Ishikawa (cell line): ENCODE results near the gene AZI2.

Experiments used
- CEBPB ChIP-seq: IDR thresholded peaks from 2 replicates; pipeline ENCODE4 v1.6.1; 2012
- CREB1 ChIP-seq: IDR thresholded peaks from 2 replicates; pipeline ENCODE4 v1.6.1; 2012; ENCODE audit warnings: low read depth
- EGR1 ChIP-seq: IDR thresholded peaks from 2 replicates; pipeline ENCODE4 v1.6.1; 2012
- EP300 ChIP-seq: IDR thresholded peaks from 2 replicates; pipeline ENCODE4 v1.6.1; 2012; ENCODE audit warnings: borderline replicate concordance
- FOXM1 ChIP-seq: IDR thresholded peaks from 2 replicates; pipeline ENCODE4 v1.6.1; 2012; ENCODE audit warnings: low read depth, borderline replicate concordance
- MAX ChIP-seq: IDR thresholded peaks from 2 replicates; pipeline ENCODE4 v1.6.1; 2012
- NFIC ChIP-seq: IDR thresholded peaks from 2 replicates; pipeline ENCODE4 v1.6.1; 2012
- RAD21 ChIP-seq: IDR thresholded peaks from 2 replicates; pipeline ENCODE4 v1.6.1; 2012; ENCODE audit warnings: low read depth
- REST ChIP-seq: IDR thresholded peaks from 2 replicates; pipeline ENCODE4 v1.6.1; 2012; ENCODE audit warnings: low read depth, mild to moderate bottlenecking
- TAF1 ChIP-seq: IDR thresholded peaks from 2 replicates; pipeline ENCODE4 v1.6.1; 2012; ENCODE audit warnings: low read depth, mild to moderate bottlenecking
- TCF12 ChIP-seq: IDR thresholded peaks from 2 replicates; pipeline ENCODE4 v1.6.1; 2012; ENCODE audit warnings: low read depth
- TEAD4 ChIP-seq: IDR thresholded peaks from 2 replicates; pipeline ENCODE4 v1.6.1; 2012
- USF1 ChIP-seq: IDR thresholded peaks from 2 replicates; pipeline ENCODE4 v1.6.1; 2012
- YY1 ChIP-seq: IDR thresholded peaks from 2 replicates; pipeline ENCODE4 v1.6.1; 2012; ENCODE audit warnings: low read depth
- ZBTB7A ChIP-seq: IDR thresholded peaks from 2 replicates; pipeline ENCODE4 v1.6.1; 2012; ENCODE audit warnings: low read depth

AZI2 gene

GRCh38 chr3:28376424-28376823, 27.8 kb upstream of the AZI2 start:
- TF ChIP-seq TEAD4: no peak

GRCh38 chr3:28349469-28350000, 911 bp upstream of the AZI2 start:
- no peak for TF ChIP-seq EGR1
- TF ChIP-seq FOXM1: no peak
- no peak for TF ChIP-seq TEAD4
- no peak for TF ChIP-seq TCF12
- no peak for TF ChIP-seq NFIC
- TF ChIP-seq TAF1: no peak
- TF ChIP-seq REST: no peak
- no peak for TF ChIP-seq MAX
- no peak for TF ChIP-seq RAD21
- no peak for TF ChIP-seq ZBTB7A
- TF ChIP-seq EP300: no peak
- TF ChIP-seq YY1: no peak
- no peak for TF ChIP-seq CREB1
- TF ChIP-seq CEBPB: no peak
- no peak for TF ChIP-seq USF1

GRCh38 chr3:28348265-28348628, 377 bp downstream of the AZI2 start:
- no peak for TF ChIP-seq CREB1
- TF ChIP-seq TCF12: no peak
- TF ChIP-seq NFIC: no peak
- no peak for TF ChIP-seq USF1
- no peak for TF ChIP-seq EP300
- no peak for TF ChIP-seq TAF1
- TF ChIP-seq RAD21: no peak
- TF ChIP-seq TEAD4: no peak
- no peak for TF ChIP-seq CEBPB
- no peak for TF ChIP-seq MAX
- no peak for TF ChIP-seq FOXM1
- TF ChIP-seq ZBTB7A: no peak
- no peak for TF ChIP-seq YY1
- TF ChIP-seq REST: no peak
- no peak for TF ChIP-seq EGR1

GRCh38 chr3:28347374-28348264, 1.0 kb downstream of the AZI2 start:
- TF ChIP-seq REST (no peak), EGR1 (no peak), ZBTB7A (no peak), RAD21 (no peak), TAF1 (no peak), MAX (no peak), CEBPB (no peak)
